ENCODE data around the gene TRIM16.

DNA sequence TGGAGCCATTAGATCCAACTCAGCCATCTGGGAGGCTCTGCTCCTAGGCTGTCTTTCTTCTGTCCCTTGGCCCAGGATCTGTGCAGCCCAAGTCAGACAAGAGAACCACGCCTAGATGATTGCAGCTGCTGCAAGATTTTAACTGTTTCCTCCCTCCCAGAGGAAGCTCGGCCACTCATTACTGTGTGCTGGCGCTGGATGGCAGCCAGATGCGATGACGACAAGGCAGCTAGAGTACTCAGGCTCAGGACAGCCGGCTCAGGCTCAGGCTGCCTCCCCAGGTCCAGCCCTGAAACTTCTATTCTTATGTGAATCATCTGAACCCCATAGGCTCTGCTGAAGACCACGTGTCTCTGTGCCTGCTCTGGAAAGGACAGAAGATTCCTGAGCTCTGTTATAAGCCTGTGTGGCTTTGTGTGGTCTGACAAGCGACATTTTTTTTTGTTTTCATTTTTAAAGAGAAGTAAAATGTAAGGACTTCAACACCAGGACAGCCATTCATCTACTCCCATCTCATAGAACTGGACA lies 32.5 kb downstream of the TRIM16 start:
- TF ChIP-seq GATA2 (IDR thresholded peaks at IDR 0.05; ENCODE audit: low read depth, low read length) (no peak), GATA3 (IDR thresholded peaks at IDR 0.05; ENCODE audit: low read depth, low read length) (no peak)
